ENCODE results near the gene IGSF1. TPM values are rescaled to one million over a fixed set of nuclear protein-coding genes. Genes with fewer than 3 reads are reported as not detected.

Gene IGSF1
- total RNA-seq, 1 experiment from 2014 or later: 0.79 TPM

- no peak overlapping the region for H2AFZ ChIP-seq (ENCODE audit: low read depth, low read length, poor library complexity, severe bottlenecking)
- H3K4me1 ChIP-seq (ENCODE audit: control insufficient read depth in 1 of 2, insufficient read depth in 2 of 2, low read length in 2 of 2): no peaks in the 10 kb centered on the region
- H3K27me3 ChIP-seq (ENCODE audit: insufficient read depth, low read length): no peaks in the 10 kb centered on the region
- no peak for DNase-seq (ENCODE audit: low read depth, low spot score)
- no peak overlapping the region for H3K9ac ChIP-seq (ENCODE audit: low read length)
- H3K4me3 ChIP-seq (replicated peaks in 1 of 2; ENCODE audit: low read depth in 1 of 2, low read length in 2 of 2): no peak overlapping the region
- no peaks in the 10 kb centered on the region for H3K9me2 ChIP-seq (ENCODE audit: insufficient read depth)
- H3K9me3 ChIP-seq (ENCODE audit: control insufficient read depth in 1 of 2, insufficient read depth in 1 of 2, low read depth in 1 of 2, low read length in 2 of 2): no peaks in the 10 kb centered on the region
- no peaks in the 10 kb centered on the region for H4K20me1 ChIP-seq (ENCODE audit: insufficient read depth)
- intact Hi-C loops (cut with micrococcal nuclease): no loop called here
- ChIA-PET POLR2A (no interaction called here), CTCF (interaction anchor here (1.2 to 1.6 kb wide), 2 partner anchors 195 to 368 kb away, joined by 3 to 7 read pairs; no protein-coding TSS in a partner anchor), RAD21 (ENCODE audit: low non-redundant PET in 1 of 2, low total read pairs in 2 of 2, uncharacterized antibody in 2 of 2, unreplicated experiment in 2 of 2) (no interaction called here)
- H3K79me2 ChIP-seq (ENCODE audit: insufficient read depth, low read length): no peaks in the 10 kb centered on the region
- no peak overlapping the region for H3K27ac ChIP-seq (ENCODE audit: low read depth, low read length)
- TF ChIP-seq SRF (IDR thresholded peaks at IDR 0.05; ENCODE audit: low read depth) (no peak), EZH2 (IDR thresholded peaks at IDR 0.05) (no peak), FOSL1 (IDR thresholded peaks at IDR 0.05; ENCODE audit: low read depth) (no peak), RAD21 (IDR thresholded peaks at IDR 0.05; ENCODE audit: low read depth) (peak; percentile 25; the same call in 1 of the 2 replicates)
- TF ChIP-seq, protein P1, sequence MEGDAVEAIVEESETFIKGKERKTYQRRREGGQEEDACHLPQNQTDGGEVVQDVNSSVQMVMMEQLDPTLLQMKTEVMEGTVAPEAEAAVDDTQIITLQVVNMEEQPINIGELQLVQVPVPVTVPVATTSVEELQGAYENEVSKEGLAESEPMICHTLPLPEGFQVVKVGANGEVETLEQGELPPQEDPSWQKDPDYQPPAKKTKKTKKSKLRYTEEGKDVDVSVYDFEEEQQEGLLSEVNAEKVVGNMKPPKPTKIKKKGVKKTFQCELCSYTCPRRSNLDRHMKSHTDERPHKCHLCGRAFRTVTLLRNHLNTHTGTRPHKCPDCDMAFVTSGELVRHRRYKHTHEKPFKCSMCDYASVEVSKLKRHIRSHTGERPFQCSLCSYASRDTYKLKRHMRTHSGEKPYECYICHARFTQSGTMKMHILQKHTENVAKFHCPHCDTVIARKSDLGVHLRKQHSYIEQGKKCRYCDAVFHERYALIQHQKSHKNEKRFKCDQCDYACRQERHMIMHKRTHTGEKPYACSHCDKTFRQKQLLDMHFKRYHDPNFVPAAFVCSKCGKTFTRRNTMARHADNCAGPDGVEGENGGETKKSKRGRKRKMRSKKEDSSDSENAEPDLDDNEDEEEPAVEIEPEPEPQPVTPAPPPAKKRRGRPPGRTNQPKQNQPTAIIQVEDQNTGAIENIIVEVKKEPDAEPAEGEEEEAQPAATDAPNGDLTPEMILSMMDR (IDR thresholded peaks at IDR 0.05 in 2 of 3, conservative IDR thresholded peaks at IDR 0.05 in 1 of 3; ENCODE audit: borderline replicate concordance in 1 of 3, insufficient read depth in 1 of 3, low read depth in 2 of 3, low read length in 2 of 3): peak in 1 of 3 experiments; percentile 12; a peak in 1 of 6 replicates
- no peaks in the 10 kb centered on the region for H3K36me3 ChIP-seq (ENCODE audit: control insufficient read depth in 1 of 2, insufficient read depth in 2 of 2, low read length in 2 of 2)
- ATAC-seq: no peak
- H3K4me2 ChIP-seq (ENCODE audit: low read length): no peak overlapping the region
- no TSS peak for BruUV-seq (replicated peaks)
Observed at GRCh38 chrX:131264053-131264452, 25.1 kb downstream of the IGSF1 start.

- Histone ChIP-seq H3K36me3 (ENCODE audit: control insufficient read depth in 1 of 2, insufficient read depth in 2 of 2, low read length in 2 of 2) (no peaks in the 10 kb centered on the region), H3K9me3 (ENCODE audit: control insufficient read depth in 1 of 2, insufficient read depth in 1 of 2, low read depth in 1 of 2, low read length in 2 of 2) (no peaks in the 10 kb centered on the region), H3K27me3 (ENCODE audit: insufficient read depth, low read length) (no peaks in the 10 kb centered on the region), H3K79me2 (ENCODE audit: insufficient read depth, low read length) (no peaks in the 10 kb centered on the region), H4K20me1 (ENCODE audit: insufficient read depth) (no peaks in the 10 kb centered on the region), H3K9me2 (ENCODE audit: insufficient read depth) (no peaks in the 10 kb centered on the region), H3K27ac (ENCODE audit: low read depth, low read length) (no peak overlapping the region), H3K9ac (ENCODE audit: low read length) (no peak overlapping the region), H3K4me3 (replicated peaks in 1 of 2; ENCODE audit: low read depth in 1 of 2, low read length in 2 of 2) (no peak overlapping the region), H3K4me2 (ENCODE audit: low read length) (no peak overlapping the region), H2AFZ (ENCODE audit: low read depth, low read length, poor library complexity, severe bottlenecking) (peak overlapping the region; percentile 26), H3K4me1 (ENCODE audit: control insufficient read depth in 1 of 2, insufficient read depth in 2 of 2, low read length in 2 of 2) (no peaks in the 10 kb centered on the region)
- intact Hi-C loops (cut with micrococcal nuclease): loop anchor here (1.0 kb wide), 1 partner anchor 370 kb away; no protein-coding TSS in a partner anchor
- RAD21 ChIA-PET (ENCODE audit: low non-redundant PET in 1 of 2, low total read pairs in 2 of 2, uncharacterized antibody in 2 of 2, unreplicated experiment in 2 of 2): no interaction called here
- ATAC-seq (peak; percentile 91), DNase-seq (ENCODE audit: low read depth, low spot score) (peak; percentile 16)
- POLR2A ChIA-PET: no interaction called here
- TF ChIP-seq CEBPB (IDR thresholded peaks at IDR 0.05; ENCODE audit: low read depth): no peak
- TF ChIP-seq POLR2A (IDR thresholded peaks at IDR 0.05; ENCODE audit: borderline replicate concordance, extremely low read depth, insufficient read depth, insufficient read length): no peak
- TF ChIP-seq RAD21 (IDR thresholded peaks at IDR 0.05; ENCODE audit: low read depth): peak; percentile 73
- TF ChIP-seq, protein P1 (IDR thresholded peaks at IDR 0.05 in 2 of 3, conservative IDR thresholded peaks at IDR 0.05 in 1 of 3; ENCODE audit: borderline replicate concordance in 1 of 3, insufficient read depth in 1 of 3, low read depth in 2 of 3, low read length in 2 of 3): peak; percentile 63 to 64 (median 63)
- TF ChIP-seq MAX (IDR thresholded peaks at IDR 0.05): 0 out of 2 replicates have a peak, but pooled peaks have one; percentile 16
- CTCF ChIA-PET: interaction anchor here (0.7 to 1.6 kb wide), 11 partner anchors 9 to 412 kb away, joined by 3 to 9 read pairs (median 3); no protein-coding TSS in a partner anchor
- no TSS peak for BruUV-seq (replicated peaks)
Observed at GRCh38 chrX:131262738-131263679, 26.1 kb downstream of the IGSF1 start.
